Panc1 (cell line): ENCODE results near the gene RAB7B. TPM values are rescaled to one million over a fixed set of nuclear protein-coding genes. Genes with fewer than 3 reads are reported as not detected.

Experiments
- ATAC-seq: fragments of 200-7000 bp; cut with Tn5 transposase; 2 replicates; pipeline ENCODE4 v1.9.1; 2020; ENCODE audit warnings: mild to moderate bottlenecking, moderate library complexity
- BruUV-seq: library from RNA; stranded (reverse); fragments of 400-500 nt; replicated peaks from 2 replicates; lab custom pipeline; 2021; lab: Mats Ljungman, UMichigan
- CTCF ChIA-PET: fragments of 300-600 bp; sonication (Branson Sonifier 250); formaldehyde crosslinking; loops from one replicate; lab custom pipeline; 2022; ENCODE audit warnings: antibody characterized with exemption; lab: Charles Lee
- POLR2A ChIA-PET: fragments of 300-600 bp; sonication (Branson Sonifier 250); formaldehyde crosslinking; loops from one replicate; lab custom pipeline; 2022; ENCODE audit warnings: antibody characterized with exemption; lab: Charles Lee
- DNase-seq: peaks from one replicate; pipeline ENCODE4 v3.0.0-alpha.2; 2010; ENCODE audit warnings: low read depth, low spot score
- H3K27ac ChIP-seq: 2 replicates; pipeline ENCODE4 v1.5.1; 2011; ENCODE audit warnings: mild to moderate bottlenecking, low read length, inconsistent platforms
- H3K27me3 ChIP-seq: fragments of 200-500 bp; sonication (Bioruptor generic); 2 replicates; pipeline ENCODE4 v1.6.0; 2014; ENCODE audit warnings: low read length, inconsistent platforms; ENCODE audit not compliant: control insufficient read depth, insufficient read depth
- H3K36me3 ChIP-seq: fragments of 200-500 bp; sonication (Bioruptor generic); 2 replicates; pipeline ENCODE4 v1.5.1; 2014; ENCODE audit warnings: inconsistent platforms, mild to moderate bottlenecking, low read length, moderate library complexity; ENCODE audit not compliant: control insufficient read depth, insufficient read depth
- H3K4me1 ChIP-seq: 2 replicates; pipeline ENCODE4 v1.5.1; 2011; ENCODE audit warnings: inconsistent platforms, mild to moderate bottlenecking, low read length, moderate library complexity; ENCODE audit not compliant: control insufficient read depth, insufficient read depth
- H3K4me3 ChIP-seq, 2 experiments: 2 replicates each; pipeline ENCODE4 v1.5.1; 2011 to 2012; ENCODE audit warnings: low read depth in 2 of 2, low read length in 2 of 2, mild to moderate bottlenecking in 2 of 2, inconsistent platforms in 1 of 2, moderate library complexity in 1 of 2
- H3K9me3 ChIP-seq: fragments of 200-500 bp; sonication (Bioruptor generic); 2 replicates; pipeline ENCODE4 v1.5.1; 2014; ENCODE audit warnings: low read depth, mild to moderate bottlenecking, inconsistent platforms, low read length, moderate library complexity; ENCODE audit not compliant: control insufficient read depth, insufficient read depth
- CTCF ChIP-seq: fragments of 450-650 bp; IDR thresholded peaks from 2 replicates; pipeline ENCODE4 v1.5.1; 2017; ENCODE audit warnings: mild to moderate bottlenecking
- POLR2AphosphoS5 ChIP-seq: IDR thresholded peaks from 2 replicates; pipeline ENCODE4 v1.6.1; 2012; ENCODE audit warnings: mild to moderate bottlenecking, low read depth, low read length, moderate library complexity
- REST ChIP-seq, 2 experiments: IDR thresholded peaks; 2 replicates each; pipeline ENCODE4 v1.6.1; 2011 to 2012; ENCODE audit warnings: low read depth in 2 of 2, control low read depth in 1 of 2, low read length in 1 of 2, mild to moderate bottlenecking in 1 of 2, moderate library complexity in 1 of 2; ENCODE audit not compliant: insufficient read depth in 1 of 2
- SIN3A ChIP-seq: IDR thresholded peaks from 2 replicates; pipeline ENCODE4 v1.6.1; 2012; ENCODE audit warnings: low read depth, mild to moderate bottlenecking, low read length, moderate library complexity, borderline replicate concordance; ENCODE audit not compliant: insufficient read depth
- TCF7L2 ChIP-seq: IDR thresholded peaks from 2 replicates; pipeline ENCODE4 v1.6.1; 2011; ENCODE audit warnings: mild to moderate bottlenecking, low read depth, low read length, inconsistent platforms
- in situ Hi-C: cut with HindIII; loops from 2 replicates; pipeline ENCODE4 v1.10.0; 2016; ENCODE audit warnings: low sequenced_read_pairs, low pct_unique_long_range_greater_than_20kb
- intact Hi-C: fragments of 100-400 bp; cut with micrococcal nuclease; formaldehyde crosslinking; loops from one replicate; pipeline ENCODE4 v1.10.0; 2022; ENCODE audit not compliant: unreplicated experiment
- total RNA-seq: library from RNA; stranded (reverse); gene quantifications from one replicate; pipeline ENCODE4 v1.2.1, GENCODE V29; 2021; ENCODE audit not compliant: unreplicated experiment

Gene RAB7B
- total RNA-seq, 1 experiment from 2014 or later = 0.05 TPM

GRCh38 chr1:206014601-206015000, 11.4 kb upstream of the RAB7B start:
- no peak overlapping the region for H3K27ac ChIP-seq
- no peaks in the 10 kb centered on the region for H3K9me3 ChIP-seq
- ATAC-seq (no peak), DNase-seq (no peak)
- BruUV-seq = no TSS peak
- no peaks in the 10 kb centered on the region for H3K36me3 ChIP-seq
- no peaks in the 10 kb centered on the region; the same call in 1 of the 2 replicates for H3K27me3 ChIP-seq
- no peaks in the 10 kb centered on the region for H3K4me1 ChIP-seq
- ChIA-PET POLR2A (no interaction called here), CTCF (no interaction called here)
- H3K4me3 ChIP-seq = no peak overlapping the region
- intact Hi-C loops (no loop called here), in situ Hi-C loops (no loop called here)
- no peak for TF ChIP-seq REST (IDR thresholded peaks at IDR 0.05; ENCODE audit: insufficient read depth in 1 of 2, low read depth in 2 of 2, low read length in 1 of 2)
- TF ChIP-seq POLR2AphosphoS5 = no peak
- no peak for TF ChIP-seq TCF7L2
- no peak for TF ChIP-seq CTCF
- TF ChIP-seq SIN3A = no peak

- Histone ChIP-seq H3K9me3 (no peaks in the 10 kb centered on the region), H3K27ac (no peak overlapping the region), H3K4me1 (no peaks in the 10 kb centered on the region), H3K27me3 (no peaks in the 10 kb centered on the region; the same call in 1 of the 2 replicates), H3K4me3 (no peak overlapping the region), H3K36me3 (no peaks in the 10 kb centered on the region)
- BruUV-seq = no TSS peak
- ChIA-PET POLR2A (interaction anchor here (0.6 kb wide), 1 partner anchor 12 kb away, joined by 7 read pairs; no protein-coding TSS in a partner anchor), CTCF (no interaction called here)
- intact Hi-C loops (no loop called here), in situ Hi-C loops (no loop called here)
- ATAC-seq (no peak), DNase-seq (no peak)
- TF ChIP-seq POLR2AphosphoS5 (no peak), TCF7L2 (no peak), REST (IDR thresholded peaks at IDR 0.05; ENCODE audit: insufficient read depth in 1 of 2, low read depth in 2 of 2, low read length in 1 of 2) (no peak), CTCF (no peak), SIN3A (no peak)
Measured at GRCh38 chr1:206013026-206013795, 10.0 kb upstream of the RAB7B start.
